HG02885 (cell line): ENCODE data around the gene SGCD.

ENCODE experiments used
- ATAC-seq: cut with Tn5 transposase; IDR thresholded peaks from one replicate; pipeline ENCODE4 v1.9.1; 2021; ENCODE audit warnings: mild to moderate bottlenecking; ENCODE audit not compliant: unreplicated experiment, poor library complexity

SGCD gene

DNA sequence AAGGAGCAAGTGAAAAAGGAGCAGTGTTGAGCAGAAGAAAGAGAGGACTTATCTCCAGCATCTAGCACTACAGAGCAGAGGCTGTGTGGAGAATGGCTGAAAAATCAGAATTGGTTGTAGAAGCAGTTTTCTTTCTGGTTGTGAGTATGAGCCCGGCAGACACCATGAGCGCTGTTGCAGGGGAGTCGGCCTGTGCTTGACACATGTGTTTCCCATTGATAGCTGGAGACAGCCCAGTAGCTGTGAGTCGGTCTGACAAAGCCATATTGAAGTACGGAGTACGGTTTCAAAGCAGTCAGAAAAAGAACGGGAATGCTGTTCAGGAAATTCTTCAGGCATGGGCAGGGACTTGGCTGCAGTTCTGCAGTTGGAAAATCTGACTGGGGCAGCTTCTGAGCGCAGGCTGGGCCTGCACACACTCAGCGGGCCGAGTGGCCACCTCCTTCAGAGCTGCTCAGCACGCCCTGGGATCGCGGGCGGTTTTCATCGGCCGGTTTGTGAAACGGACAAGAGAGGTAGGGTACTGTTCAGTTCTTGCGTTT is at the start of gene SGCD:
Gene SGCD, plus strand, starts transcription at position 447 of the 542 bp plus-strand sequence.
- no peak for ATAC-seq

DNA sequence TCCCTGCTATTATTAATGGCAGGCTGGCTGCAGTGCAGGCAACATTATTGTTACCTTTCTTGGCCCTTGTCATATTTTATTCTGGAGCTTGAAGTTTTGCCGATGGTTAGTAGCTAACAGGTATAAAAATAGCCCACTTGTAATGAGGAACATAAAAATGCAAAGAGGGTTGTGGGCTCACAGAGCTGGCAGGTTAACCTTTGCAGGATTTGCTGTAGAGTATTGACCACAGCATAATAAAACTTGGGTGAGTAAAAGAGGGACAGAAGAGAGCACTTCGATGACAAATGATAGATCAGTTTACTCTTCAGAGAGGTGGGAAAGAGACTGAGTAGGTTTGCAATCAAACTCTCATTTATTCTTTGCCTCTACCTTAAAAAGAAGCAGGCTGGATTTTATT is 49.7 kb upstream of the SGCD start:
- no peak for ATAC-seq

DNA sequence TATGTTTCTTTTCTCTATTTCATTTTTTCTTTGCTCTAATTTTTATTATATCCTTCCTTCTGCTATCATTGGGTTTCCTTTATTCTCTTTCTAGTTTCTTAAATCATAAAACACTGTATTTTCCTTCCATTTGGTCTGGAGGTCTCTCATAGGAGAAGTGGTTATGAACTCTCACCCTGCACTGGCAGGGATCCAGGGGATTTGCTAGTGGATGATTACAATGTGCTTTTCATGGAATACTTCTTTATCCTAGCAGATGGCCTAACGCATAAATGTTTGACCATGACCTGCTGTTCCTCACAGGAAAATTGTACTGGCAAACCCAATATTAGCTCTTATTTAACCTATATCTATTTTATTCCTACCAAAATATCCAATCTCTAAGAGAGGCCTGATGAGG is 31.5 kb upstream of the SGCD start:
- no peak for ATAC-seq

DNA sequence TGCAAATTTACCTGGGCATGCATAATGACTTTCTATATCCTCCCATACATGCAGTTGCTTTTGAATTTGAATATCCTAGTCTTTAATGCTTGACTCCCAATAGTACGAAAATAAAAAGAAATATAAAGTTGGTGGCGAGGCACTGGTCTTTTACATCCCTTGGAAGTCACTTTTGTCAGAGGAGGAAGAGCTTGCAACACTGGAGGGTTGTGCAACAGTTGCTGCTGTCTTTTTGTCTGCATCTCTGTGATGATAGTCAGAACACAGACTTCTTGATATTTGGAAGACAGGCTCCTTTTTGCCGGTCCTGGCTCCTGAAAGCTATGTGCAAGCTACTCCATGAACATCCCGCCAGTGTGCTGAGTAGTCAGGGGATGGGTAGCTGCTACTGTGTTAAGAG is 16.8 kb upstream of the SGCD start:
- ATAC-seq = no peak

DNA sequence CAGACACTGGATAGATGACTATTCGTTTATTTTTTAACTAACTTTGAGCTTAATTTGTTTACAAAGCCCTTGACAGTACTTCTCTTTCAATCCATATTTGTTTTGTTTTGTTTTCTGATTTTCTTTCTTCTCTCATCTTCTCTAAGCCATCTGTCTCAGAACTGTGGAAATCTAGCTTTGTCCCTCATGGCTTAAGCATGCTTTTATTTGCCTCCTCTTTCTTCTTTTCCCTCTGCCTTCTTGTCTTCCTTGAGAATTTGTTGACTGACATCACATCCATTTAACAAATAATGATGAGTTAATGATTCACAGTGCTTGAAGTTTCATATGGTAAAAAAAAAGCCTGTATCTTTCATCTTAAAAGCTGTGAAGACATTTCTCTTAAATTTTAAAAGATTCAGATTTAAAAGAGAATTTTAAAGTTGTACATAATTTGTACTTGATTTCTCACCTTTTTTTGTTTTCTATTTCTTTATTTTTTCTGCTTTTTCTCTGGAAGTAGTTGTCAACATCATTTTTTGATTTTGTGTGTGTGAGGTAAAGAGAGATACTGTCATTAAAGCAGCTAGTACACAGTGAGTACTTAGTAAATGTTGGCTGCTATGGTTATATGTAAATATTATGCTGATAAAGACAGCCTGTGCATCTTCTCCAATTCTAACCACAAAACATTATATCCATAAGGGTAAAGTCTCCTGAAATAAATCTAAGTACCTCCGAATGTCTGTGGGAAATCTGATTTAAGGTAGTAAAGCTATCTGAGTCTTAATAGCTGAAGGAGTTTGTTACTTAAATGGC is 13.9 kb upstream of the SGCD start:
- no peak for ATAC-seq

DNA sequence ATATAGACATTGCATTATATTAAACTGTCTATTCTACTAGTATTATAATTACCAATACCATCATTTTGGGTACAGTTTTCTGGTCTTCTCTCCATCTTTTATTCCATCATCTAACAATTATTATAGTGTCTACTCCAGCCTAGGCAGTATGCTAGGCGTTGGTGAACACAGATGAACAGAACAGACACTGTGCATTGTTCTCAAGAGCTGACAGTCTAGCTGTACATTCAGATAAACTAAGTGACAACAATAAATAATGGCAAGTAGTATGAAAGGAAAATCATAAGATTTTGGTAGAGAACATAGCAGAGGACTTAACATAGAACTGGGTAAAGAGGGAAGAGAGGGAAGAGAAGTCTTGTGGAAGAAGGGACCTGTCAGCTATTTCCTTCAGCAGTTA is 12.5 kb upstream of the SGCD start:
- no peak for ATAC-seq

DNA sequence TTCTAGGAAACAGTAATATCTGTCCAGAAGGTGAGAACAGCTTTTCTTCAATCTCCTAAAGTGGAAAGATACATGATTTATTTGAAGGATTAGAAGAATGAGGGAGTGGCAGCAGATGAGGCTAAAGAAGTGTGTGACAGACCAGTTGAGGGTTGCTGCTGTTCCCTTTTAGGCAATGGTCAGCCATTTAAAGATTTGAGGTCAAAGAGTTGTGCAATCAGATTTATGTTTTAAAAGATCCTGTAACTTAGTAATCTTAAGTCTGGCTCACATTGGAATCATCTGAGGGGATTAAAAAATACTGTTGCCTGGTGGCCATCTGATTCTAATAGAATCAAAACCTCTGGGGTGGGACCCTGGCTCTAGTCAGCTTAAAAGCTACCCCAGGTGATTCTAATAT is 4.3 kb upstream of the SGCD start:
- ATAC-seq = no peak

DNA sequence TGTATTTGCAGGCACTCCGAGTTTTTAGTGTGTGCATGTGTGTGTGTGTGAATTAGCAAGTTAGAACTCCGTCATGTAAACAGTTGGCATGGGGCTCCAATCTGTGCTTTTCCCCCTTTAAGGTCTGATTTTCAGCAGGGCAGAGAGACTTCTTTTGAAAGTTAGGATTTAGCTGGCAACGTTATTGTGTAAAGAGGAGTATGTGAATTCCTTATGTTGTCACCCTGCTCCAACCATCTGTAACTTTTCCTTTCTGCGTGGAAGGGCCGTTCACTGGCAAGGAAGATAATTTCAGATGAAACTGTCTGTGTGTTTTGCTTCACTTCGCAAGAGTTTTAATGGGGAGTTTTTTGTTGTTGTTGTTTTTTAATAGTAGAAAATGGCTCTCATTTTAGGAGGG is 332 bp downstream of the SGCD start:
- ATAC-seq = no peak

DNA sequence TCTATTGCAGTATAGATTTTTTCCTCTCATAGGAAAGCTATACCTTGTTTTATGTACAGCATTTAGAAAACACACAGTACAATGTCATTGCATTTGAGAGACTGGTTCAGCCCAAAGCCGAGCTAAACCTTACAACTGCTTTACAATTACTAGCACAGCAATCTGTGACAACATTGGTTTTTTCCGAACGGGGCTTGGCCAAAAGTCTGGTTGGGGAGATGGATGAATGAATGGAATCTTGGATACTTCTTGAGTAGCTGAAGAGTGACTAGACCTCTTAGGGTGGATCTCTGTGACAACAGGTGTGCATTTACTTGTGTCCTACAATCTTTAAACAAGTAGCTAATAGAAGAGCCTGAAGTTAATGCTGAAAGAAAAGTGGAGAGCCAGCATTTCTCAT is 1.2 kb downstream of the SGCD start:
- ATAC-seq = no peak

DNA sequence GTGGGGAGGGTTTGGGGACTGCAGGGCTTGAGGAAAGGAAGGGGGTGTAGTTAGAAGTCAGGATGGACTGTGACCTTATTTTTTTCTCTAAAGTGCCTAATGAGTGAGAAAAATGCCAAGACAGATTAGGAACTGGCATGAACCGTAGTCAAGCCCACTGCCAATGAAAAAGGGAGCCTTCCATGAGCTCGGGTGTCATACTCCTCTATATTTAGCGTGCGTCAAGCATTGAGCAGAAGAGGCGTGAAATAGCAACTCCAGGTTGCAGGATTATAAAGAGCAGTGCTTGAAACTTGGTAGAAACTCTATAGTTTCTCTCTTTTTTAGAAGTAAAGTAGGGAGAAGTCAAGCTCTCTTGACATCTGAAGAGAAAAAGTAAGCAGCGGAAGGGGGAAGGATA is 1.8 kb downstream of the SGCD start:
- no peak for ATAC-seq

DNA sequence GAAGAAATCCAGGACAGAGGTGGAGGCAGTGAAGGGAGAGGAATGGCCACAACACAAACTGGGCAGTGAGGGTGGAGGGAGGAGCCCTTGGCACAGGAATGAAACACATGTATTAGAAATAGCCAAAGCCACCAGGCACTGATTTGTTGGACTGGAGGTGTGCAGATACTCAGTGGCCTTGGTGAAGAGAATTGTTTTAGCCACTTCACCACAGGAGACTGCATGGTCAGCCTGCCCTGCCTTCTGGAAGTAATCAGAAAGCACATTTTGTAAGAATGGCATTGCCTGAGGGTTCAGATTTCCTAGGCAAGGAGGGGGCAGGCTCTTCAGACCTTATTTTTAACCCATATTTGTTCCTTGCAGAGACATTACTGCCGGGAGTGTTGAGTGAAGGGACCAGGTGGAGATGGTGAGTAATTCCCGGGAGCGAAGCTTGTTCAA is 2.2 kb downstream of the SGCD start:
- ATAC-seq = no peak

DNA sequence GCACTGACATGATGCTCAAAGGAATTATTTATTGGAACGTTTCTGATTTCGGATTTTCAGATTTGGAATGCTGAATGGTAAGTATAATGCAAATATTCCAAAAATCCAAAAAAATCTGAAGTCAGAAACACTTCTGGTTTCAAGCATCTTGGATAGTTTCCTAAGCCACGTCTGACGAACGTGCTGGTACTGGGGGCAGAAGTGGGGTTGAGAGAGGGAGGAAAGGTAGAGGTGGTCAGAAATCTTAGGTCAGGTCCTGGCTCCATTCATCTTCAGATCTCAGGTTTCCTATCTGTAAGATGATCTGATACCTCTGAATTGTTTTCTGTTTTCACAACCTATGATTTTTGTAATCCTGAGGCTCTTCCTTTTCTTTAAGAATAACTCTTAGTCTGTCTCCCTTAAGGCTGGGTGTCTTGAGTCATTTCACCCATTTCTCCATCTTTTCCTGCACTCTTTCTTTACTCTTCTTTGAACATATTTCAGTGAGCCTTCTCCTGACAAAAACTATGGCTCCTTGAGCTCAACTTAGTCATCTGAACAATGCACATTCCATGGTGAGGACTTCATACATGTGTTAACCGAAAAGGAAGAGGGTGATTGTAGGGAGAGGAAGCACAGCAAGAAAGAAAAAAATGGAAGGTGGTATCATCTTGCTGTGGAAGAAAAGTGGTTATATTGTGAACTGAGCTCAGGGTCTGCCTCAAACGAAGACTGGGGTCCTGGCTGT is 3.3 kb downstream of the SGCD start:
- ATAC-seq = no peak

DNA sequence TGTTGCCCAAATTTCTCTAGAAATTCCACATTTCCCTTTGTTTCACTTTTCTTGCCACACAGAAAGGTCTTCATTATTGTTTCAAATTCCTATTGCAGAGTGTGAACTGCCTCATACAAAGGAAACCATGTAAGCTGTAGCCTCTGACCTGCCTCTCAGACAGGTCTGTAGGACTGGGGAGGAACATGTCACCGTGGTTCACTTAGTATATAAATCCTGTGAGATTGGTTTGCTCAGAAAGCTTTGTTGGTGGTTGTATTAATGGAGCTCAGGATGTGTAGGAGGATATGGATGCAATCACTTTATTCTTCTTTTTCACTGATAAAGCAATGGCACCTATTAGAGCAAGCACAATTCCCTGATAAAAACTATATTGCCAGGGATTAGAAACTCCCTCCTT is 4.2 kb downstream of the SGCD start:
- ATAC-seq = no peak

DNA sequence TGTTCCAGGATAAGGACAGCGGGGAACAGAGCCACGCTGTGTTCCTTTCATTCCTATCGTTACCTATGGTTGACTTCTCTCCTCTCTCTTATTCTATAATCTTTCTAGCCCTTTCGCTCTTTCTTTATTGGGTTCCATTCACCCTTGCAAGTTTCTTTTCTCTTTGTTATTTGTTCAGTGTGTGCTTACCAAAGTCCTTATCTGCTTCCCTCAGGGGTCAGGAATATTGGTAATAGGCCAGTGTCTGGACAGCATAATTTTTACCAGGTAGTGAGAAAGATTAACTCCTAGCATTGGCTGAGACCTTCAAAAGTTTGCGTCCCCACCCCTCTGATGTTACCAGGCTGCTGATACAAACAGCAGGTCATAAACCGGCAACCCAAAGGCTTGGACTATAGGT is 4.9 kb downstream of the SGCD start:
- no peak for ATAC-seq

DNA sequence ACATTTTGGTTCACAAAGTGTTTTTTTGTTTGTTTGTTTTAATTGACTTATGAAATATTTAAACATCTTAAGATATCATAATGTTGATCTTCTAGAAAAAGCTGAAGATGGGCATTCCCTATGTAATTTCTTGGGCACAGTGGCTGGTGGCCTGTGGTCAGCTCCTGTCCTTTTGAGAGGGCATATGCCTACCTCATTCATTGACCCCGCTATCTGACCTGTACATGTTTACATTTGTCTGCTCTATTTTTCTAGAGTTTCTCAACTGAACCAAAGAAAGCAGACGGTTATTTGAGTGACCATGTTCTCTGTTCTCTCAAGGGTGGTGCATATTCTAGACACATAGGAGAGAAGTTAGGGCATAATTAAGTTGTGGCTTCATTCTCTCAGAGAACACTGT is 5.3 kb downstream of the SGCD start:
- no peak for ATAC-seq

DNA sequence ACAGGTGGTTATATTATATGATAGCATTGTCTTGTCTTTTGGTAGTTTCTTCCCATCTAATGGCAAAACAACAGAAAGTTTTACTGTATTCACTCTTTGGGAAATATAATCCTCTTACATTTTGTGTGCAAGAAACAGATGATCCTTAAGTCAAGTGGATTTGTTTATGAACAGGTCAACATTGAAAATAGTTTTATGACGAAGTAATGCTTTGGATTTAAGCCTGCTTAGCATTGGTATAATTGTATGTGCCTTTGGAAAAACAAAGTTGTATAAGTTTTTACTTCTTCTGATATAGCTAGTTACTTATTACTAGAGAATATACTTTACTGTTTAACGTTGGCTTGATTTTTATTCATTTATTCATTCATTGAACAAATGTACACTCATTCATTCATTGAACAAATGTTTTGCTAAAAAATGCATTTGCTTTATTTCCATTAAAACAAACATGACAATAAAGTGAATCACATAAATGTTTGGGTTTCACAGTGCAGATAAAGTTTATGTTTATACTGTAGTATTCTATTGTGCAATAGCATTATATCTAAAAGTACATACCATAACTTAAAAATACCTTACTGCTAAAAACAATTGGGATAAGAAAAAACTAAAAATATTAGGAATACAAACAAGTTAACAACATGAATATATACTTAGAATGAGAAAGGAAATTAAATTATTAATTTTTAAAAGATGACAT is 12.3 kb downstream of the SGCD start:
- ATAC-seq = no peak

DNA sequence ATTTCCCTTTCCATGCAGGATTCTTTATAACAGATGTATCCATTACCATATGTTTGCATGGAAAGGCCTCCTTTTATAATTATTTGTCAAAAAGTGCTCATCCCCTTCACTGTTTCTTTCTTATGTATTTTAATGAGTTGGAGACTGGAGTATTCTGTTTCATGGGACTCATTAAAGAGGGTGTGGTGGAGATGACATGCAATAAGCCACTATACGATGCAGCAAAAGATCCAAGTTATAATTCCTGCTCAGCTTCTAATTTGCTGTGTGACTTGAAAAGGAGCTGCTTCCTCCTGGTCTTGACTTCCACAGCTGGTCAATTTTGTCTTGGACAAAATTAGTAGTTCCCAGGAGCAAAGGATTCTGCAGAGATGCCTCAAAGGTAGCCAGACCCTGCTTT is 13.9 kb downstream of the SGCD start:
- no peak for ATAC-seq

DNA sequence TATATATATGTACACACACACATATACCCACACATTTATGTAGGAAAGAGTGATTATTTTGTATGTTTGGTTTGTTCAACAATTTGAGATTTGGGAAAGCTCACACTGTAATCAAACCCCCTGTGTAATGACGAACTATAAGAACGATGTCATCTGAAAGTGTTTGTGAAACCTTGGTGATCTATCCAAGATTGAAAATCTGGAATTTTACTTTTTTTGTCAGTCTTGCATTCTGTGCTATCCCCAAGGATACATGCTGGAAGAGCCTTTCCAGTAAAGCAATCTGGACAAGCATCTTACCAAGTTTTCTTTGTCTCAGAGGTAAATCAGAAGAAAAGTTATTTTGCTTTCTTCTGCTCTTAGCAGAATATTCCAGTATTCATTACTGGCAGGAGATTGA is 23.3 kb downstream of the SGCD start:
- no peak for ATAC-seq

DNA sequence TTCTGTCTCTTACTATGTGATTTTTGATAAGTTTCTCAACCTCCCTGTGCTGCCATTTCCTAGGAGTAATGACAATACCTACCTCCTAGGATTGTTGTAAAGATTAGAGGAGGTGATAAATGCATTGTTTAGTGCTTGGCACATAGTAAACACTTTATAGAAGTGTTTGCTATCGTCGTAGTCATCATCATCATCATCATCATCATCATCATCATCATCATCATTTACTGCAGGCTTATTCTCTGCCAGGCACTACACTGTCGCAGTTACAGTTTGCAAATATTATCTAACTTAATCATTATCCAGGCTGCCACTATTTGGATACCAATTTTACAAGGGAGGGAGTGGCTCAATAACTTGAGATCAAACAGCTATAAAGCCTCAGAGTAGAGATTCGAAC is 24.5 kb downstream of the SGCD start:
- ATAC-seq = no peak

DNA sequence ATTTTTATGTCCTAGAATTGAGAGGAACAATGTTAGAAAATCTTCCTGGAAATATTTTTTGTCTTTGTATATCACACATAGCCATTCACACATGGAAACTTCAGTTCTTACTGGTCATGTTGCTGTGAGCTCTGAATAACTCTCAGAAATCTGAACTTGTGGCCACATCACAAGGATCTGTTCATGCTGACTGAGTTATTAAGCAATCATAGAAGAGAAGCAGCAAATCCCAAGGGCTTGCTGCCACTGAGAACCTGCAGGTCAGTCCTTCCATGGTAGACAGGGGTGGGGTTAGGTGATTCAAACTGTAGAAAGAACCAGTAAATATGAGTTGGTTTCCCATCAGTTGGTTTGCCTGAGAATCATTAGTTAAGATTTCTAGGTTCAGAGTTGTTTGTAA is 27.6 kb downstream of the SGCD start:
- no peak for ATAC-seq

DNA sequence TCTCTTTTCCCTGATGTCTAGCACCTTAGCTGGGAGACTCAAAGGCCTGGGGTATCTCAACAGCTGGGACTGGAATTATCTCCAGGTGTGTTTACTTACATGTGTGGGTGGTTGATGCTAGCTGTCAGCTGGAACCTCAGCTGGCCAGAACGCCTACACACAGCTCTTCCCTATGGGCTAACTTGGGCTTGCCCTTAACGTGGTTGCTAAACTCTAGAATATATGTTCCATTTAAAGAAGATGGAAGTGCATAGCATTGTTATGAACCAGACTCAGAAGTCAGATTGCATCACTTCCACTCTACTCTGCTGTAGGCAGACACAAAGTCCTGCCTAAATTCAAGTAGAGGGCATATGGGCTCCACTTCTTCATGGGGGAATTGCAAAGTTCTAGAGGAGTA is 29.3 kb downstream of the SGCD start:
- peak; percentile 51 for ATAC-seq
